ENCODE results near the gene FBXW7.

The FBXW7 gene

DNA sequence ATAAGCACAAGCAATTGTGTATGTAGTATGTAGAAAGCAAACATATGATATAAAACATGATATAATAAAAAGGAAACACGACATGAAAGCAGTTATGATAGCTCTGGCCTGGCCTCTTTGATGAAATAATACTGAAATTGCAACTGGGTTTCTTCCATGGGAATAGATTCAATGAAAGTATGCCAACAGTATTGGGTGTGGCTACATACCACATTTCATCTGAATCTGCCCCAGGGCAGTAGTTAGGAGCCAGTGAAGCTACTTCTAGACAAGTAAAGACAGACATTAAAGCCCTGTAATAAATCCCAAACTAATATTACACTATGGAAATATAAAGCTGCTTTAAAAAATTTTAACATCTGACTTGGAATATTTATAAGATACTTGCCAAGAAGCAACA is 207.3 kb downstream of the FBXW7 start:
- no peak for DNase-seq (ENCODE audit: low spot score)

DNA sequence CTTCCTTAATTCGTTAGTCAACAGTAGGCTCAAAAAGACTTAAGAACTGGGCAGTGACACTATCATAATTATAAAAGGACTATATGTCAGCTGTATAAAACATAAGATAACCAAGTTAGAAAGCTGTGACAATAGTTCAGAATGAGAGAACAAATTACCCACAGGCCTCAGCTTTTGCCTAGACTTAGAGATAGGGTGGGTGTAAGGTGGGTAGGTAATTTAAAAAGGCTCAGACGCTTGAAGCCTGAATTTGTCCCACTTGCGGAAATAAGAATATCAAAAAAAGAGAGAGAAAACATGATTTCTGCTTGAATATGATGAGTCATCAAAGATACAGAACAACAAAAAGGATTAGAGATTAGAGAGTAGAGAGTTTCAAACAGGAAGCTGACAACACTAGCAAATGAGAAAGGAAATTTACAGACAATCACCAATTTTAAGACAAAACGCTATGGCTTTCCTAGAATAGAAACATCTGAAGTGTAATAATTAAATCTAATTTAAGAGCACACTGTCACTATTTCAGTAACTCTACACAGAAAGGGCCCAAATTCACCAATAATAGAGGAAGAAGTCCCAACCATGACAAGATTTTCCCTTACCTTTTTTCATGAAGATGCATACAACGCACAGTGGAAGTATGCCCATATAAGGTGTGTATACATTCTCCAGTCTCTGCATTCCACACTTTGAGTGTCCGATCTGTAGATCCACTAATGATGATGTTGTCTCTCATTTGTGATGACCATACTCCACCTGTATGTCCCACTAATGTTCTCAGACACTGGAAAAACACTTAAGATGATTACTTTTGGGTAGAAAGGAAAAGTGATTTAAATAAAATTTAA is 208.1 kb downstream of the FBXW7 start:
- no peak for DNase-seq (ENCODE audit: low spot score)

DNA sequence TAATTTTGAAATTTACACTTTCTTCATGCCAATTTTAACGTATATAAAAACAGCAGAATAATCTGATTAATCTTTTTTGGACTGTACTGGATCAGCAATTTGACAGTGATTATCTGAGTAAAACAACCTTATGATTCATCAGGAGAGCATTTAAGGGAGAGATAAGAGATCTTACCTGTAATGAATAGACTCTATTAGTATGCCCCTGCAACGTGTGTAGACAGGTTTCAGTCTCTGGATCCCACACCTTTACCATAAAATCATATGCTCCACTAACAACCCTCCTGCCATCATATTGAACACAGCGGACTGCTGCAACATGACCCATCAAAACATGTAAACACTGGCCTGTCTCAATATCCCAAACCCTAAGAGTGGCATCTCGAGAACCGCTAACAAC is 210.1 kb downstream of the FBXW7 start:
- no peak for DNase-seq (ENCODE audit: low spot score)

DNA sequence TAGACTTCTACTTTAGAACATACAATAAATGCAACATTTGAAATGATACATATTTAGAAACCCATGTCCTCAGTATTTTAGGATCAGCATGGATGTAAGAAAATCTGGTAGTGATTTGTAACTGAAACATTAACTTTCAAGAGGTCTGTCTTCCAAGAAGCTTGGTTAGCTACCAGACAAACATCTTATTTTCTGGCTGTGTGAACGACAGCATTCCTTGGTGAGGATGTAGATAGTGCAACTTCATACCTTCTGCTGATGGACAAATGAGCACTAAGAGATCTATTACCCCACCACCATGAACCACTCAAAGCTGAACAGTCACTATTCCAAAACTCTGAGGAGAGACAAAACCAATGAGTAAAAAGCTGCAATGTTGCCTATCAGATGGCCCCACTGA is 212.7 kb downstream of the FBXW7 start:
- DNase-seq (ENCODE audit: low spot score) = no peak

DNA sequence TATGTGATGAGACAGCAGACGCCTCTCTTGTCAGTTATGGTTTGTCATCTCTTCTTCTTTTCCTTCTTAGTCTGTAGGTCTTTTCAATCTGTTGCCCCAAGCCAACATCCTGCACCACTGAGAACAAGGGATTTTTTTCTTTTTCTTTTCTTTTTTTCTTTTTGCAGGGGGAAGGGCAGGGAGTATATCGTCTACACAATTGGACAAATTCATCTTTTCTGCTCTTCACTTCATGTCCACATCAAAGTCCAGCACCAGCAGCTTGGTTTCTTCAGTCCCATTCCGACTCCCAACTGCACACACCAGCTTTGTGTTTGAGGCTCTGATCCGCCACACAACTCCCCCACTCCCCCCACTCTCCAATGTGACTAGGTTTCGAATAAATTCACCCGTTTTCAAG is 213.2 kb downstream of the FBXW7 start:
- DNase-seq (ENCODE audit: low spot score) = no peak

DNA sequence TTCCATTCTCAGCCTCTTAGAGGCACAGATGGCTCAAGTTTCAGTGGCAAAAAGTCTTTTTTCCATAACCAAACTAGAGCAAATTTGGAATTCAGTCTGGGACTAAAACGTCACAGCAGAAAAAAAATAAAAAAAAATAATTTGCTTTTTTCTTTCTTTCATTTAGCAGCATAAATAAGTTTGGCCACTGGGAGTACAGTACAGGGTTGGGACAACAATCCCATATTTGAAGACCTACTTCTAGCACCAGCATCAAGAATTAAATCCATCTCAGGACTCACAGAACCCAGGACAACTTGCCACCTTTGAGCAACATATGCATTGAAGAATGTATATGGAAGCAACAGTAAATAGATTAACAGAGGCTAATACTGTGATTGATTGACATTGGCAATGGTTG is 214.0 kb downstream of the FBXW7 start:
- DNase-seq (ENCODE audit: low spot score) = no peak

DNA sequence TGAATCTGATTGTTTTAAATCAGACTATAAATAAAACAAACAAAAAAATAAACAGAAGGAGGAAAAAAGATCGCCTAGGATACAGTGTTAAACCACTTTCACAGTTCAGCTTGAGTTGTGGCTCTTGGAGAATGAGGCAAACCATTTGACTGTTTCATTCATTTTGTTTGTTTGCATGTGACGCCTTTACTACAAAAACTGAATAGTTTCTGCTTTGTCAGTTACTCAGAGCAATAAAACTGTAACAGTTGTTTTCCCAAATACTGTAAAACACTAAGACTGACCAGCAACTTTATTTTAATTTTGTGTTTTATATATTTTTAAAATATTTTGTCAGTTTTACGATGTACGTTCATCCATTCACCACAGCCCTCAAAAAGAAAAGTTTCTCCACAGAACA is 214.5 kb downstream of the FBXW7 start:
- no peak for DNase-seq (ENCODE audit: low spot score)

DNA sequence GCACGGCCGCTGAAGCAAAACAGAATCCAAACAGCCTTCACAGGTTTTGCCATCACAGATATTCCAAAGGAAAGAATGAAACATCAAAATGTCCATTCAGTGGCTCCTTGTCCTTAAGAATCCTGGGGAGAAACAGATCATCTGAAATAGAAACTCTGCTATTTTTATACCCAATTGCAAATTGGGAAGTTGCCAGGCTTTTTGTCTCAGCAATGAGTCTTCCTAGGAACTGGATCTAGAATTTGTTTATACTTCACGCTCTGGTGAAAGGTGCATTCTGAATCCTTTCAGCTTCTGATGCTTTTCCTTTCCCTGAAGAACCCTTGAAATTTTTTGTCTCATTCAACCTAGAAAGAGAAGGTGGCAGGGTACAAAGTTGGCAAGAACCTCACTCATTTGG is 218.9 kb downstream of the FBXW7 start:
- DNase-seq (ENCODE audit: low spot score) = no peak

DNA sequence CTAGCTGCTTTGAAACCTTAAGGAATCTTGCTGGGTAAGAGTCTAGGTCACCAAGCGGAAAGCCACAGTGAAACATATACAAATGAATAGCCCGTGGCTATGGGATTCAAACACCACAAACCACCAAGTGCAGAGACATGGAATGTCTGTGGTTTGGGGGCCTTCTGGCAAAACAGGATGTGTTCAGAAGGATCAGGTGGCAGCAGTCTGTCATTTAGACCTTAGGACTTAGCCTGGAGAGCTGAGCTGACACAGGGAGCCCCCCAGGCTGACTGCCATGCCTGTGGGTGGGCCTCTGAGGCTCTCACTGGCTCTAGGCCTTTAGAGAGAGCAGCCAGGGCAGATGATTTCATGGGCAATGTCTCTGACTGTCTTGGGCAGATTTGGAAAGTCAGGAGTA is 225.6 kb downstream of the FBXW7 start:
- no peak for DNase-seq (ENCODE audit: low spot score)

DNA sequence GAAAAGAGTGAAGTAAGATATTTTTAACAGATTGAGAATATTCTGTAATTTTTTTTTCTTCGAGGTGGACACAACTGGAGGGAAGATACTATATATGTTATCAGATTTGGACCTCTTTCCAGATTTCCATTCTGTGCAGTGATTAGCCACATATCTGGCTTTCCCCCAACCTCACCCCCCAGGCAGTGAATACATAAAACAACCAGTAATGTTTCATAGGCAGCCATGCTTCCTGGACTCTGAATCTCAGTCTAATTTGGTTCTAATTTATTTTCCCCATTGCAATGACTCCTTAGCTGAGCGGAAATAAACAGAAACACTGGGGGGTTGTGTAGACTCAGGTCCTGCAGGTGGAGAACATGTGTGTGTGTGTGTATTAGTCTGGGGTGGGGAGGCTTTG is 226.5 kb downstream of the FBXW7 start:
- DNase-seq (ENCODE audit: low spot score) = no peak

DNA sequence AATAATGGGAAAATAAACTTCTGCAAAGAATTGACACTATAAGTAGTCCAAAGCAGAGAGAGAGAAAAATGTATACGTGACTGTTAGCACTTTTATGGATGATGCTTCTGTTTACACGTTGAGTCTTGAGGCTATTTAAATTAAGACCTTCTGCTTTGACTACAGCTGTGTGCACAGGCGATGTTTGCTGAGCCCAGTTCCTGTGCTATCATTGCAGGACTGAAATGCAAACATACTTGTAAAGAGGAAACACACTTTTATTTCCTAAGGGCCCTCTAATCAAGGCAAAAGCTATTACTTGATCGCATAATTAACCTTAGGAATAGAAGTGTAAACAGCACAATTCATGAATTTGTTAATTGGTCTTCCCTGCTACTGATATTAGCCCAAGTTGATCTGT is 226.9 kb downstream of the FBXW7 start:
- DNase-seq (ENCODE audit: low spot score) = no peak

DNA sequence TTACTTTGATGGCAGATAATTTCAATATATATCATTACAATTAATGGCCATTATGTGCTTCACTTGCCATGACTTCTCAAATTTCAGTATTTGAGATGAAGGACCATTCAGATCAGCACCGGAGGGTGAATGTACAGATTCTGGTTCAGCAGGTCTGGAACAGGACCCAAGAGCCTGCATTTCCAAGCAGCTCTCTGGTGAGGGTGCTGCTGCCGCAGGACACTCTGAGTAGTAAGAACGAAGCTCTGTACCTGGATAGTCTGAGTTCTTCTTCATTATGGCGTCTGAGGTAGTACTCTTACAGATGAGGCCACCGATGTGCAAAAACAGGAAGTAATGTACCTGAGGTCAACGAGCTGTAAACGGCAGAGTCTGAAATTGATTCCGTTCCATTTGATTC is 228.2 kb downstream of the FBXW7 start:
- no peak for DNase-seq (ENCODE audit: low spot score)

DNA sequence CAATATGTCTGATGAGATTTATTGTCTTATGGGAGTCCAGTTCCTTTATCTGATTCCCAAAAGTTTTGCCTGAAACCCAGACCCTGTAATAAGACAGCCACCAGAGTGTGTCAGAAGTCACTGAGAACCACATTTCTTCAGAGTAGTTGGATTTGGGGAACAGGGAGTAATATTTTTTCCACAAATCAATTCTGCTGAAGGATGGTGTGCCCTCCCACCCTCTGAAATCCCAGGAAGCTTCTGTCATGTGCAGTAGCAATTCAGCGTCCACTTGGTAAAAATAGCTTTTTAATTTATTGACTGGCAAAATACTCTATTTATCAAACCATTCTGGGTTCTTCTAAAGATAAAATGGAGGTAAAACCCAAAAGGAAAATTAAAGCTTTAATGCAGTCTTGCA is 229.4 kb downstream of the FBXW7 start:
- DNase-seq (ENCODE audit: low spot score) = no peak

DNA sequence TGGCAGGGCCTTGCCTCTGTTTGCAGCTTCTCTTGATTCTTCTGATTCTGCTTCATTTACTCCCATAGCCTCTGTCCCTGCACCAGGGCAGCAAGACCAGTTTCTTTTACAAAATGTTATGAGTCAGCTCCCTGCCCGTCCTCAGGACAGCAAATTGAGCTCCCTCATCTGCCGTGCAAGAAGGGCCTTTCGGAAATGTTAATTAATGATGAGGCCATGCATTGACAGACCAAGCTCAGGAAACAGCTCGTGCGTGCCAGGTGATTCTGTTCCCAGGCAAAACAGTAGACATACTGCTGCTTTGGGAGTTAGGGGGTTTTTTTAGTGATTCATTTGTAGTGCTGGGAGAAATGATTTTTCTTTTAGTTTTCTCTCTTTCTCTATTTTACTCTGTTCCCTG is 231.7 kb downstream of the FBXW7 start:
- DNase-seq (ENCODE audit: low spot score) = no peak

DNA sequence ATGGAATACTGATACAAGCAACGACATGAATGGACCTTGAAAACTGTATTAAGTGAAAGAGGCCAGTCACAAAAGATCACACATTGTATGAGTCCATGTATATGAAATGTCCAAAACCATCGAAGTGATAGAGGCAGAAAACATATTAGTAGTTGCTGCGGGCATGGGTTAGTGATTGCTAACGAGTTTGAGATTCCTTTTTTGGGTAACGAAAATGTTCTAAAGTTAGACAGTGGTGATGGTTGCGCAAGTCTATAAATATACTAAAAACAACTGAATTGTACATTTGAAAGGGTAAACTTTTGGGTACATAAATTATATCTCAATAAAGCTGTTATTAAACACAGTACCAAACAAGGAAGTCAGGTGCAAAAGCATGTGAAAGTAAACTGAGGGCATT is 234.5 kb downstream of the FBXW7 start:
- no peak for DNase-seq (ENCODE audit: low spot score)

DNA sequence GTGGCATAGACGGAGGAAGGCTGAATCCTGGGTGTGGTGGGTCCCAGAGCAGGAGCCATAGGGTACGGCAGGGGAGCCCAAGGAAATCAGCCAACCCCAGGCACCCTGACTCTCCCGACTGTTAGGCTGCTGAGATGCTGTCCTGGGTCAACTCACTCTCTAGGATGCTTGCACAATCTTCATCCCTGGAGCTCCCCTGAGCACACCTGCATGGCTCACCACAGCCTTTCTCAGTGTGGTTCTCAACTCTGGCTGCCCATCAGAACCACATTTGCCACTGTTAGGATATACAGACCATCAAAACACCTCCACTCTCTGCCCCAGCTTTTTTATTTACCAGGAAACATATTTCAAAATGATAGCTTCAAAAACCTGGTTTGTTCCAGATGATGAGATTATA is 236.3 kb downstream of the FBXW7 start:
- no peak for DNase-seq (ENCODE audit: low spot score)

DNA sequence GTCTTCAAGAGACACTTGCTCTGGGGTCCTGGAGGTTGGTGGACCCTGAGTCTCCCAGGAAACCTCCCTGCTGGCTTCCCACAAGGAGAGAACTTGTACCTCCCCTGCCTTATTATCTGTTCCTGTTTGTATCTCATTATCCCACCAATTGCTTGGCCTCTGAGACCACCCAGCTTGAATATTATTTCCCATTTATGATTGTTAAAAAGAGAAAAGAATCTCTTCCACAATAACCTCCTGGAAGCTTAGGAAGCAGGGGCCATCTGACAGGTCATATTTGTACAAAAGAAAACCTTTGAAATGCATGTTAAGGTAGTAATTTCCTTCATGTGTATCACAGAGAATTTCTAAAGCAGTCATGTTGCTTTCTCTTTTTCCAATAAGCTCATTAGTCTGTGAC is 239.5 kb downstream of the FBXW7 start:
- no peak for DNase-seq (ENCODE audit: low spot score)

DNA sequence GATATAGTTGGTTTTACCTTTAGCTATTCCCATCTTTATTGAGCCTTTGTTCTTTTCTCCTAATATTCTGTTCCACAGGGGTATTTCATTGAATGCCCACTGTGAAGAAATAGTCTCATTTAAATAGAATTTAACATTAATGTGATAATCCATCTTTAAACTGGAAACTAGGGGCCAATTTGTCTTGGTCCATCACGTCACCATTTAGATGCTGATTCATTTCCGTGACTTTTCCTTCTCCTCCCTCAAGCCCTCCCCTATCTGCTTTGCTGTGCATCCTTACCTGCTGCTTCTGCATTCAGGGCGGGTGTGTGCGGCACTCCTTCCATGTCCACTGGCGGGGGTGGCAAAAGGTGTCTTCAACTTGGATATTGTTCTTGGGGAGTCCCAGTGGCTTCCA is 241.1 kb downstream of the FBXW7 start:
- no peak for DNase-seq (ENCODE audit: low spot score)

DNA sequence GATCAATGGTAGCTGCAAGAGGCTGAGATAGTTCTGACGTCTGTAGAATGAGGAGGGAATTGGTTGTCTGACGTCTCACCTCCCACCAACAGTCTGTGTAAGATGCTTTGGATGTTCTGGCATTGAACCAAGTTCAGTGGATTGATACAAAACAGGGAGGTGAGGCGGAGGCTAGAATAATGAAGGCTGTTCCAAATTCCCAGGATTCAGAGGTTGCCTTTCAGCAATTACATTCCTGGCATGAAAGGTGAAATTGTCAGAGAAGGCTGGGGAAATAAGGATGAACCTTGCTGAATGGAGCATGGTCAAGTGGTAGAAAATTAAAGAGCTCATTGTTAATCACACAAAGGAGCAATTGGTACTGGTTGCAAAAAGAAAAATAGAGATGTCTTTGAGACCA is 241.6 kb downstream of the FBXW7 start:
- DNase-seq (ENCODE audit: low spot score) = no peak

DNA sequence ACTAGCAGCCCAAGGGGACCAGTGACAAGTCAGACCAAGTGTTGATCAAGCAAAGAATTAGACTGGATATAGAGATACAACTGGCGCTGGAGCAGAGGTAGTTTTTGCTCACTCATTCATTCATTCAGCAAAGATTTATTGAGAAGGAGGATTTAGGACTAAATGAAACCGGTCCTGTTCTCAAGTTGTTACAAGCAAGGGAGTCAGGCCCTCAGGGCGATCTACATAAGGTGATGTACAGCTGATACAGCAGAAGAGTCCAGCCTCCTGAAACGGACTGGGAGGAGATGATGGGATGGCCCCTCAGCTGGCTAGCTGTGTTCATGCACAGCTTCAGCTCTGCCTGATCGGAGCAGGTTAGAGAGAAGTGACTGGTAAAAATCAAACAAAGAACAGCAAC is 242.4 kb downstream of the FBXW7 start:
- DNase-seq (ENCODE audit: low spot score) = no peak

DNA sequence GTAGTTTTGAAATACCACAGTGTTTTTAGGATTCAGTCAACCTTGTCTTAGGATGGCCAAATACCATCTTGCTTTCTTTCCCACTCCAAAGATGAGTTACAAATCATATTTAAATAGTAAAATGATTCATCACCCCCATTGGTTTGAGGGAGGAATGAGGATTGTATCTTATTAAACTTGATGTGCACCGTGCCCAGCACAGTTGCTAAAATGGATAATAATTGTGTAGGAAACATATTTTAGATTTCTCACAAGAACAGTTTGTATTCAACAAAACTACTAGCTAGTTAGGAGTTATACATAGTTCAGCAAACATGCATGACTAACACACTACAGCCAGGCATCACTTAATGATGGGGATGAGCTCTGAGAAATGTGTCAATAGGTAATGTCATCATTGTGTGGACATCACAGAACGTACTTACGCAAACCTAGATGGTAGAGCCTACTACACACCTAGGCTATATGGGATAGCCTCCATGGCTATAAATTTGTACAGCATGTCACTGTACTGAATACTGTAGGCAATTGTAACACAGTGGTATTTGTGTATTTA is 245.4 kb downstream of the FBXW7 start:
- peak; percentile 19 for DNase-seq (ENCODE audit: low spot score)

DNA sequence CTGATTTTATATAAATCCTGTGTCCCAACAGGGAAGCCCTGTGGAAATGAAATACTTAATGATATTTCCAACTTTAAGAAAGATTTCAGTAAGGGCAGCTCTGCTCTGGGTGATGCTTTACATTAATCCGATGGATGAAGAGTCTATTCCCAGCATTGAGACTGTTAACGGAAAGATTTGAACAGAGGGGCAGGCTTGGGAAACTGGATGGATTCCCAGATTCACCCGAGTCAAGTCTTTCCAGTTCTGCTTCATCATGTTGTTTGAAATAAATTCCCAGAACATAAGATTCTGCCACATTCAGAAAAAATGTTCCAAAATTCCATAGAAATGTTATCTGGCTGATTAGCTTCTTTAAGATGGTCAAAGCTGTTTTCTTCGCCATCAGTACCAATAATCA is 246.0 kb downstream of the FBXW7 start:
- DNase-seq (ENCODE audit: low spot score) = peak; percentile 22

DNA sequence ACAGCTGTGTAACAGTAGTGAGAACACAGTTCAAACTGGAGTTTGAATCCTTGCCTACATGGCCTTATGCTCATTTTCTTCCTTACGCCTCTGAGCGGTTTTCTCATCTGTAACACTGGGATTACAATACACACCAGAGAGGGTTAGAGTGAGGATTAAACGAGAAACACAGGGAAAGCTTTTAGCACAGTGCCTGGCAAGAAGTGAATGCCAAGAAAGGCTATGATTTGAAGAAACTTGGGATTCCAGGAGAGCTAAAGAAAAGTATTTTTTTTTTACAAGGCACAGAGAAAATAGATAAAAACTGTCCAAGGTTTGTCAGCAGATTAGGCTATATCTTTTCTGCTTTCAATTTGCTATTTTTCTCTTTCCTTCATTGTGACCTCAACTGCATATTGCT is 246.4 kb downstream of the FBXW7 start:
- no peak for DNase-seq (ENCODE audit: low spot score)

DNA sequence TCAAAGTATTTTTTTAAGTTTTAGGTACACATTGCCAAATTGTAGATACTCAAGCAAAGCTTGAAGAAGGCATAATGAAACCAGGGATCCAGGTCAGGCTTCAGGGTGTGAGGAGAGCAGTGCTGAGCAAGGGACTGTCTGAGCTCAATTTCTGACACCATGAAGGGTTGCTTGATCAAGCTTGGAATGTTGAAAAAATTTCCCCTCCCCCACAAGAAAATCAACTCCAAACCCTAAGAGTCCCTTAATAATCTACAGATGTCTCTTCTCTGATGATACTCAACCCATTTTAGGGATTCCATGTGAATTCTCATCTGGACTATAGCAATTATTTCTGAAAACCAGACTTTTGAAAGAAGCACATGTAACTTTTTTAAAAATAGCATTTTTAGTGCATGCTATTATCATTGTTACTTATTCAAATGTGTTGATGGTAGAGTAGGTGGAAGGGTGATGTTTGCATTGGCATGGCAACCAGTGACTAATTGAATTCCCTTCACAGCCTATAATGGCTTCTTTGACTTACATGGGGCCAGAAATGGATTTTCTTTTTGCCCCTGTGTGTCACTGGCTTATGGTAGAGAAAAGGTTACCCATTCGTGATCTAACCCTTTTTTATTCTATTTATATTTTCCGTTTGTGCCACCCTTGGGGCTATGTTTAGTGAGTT is 252.0 kb downstream of the FBXW7 start:
- peak; percentile 60 for DNase-seq (ENCODE audit: low spot score)
